ENCODE measurements around the gene SPRY1. TPM values are rescaled to one million over a fixed set of nuclear protein-coding genes. Genes with fewer than 3 reads are reported as not detected.

Gene SPRY1
- total RNA-seq, 1 experiment from 2014 or later = 0.66 TPM

GRCh38 chr4:123438031-123438430 lies 41.4 kb downstream of the SPRY1 start:
- DNase-seq (ENCODE audit: low read depth) = no peak

GRCh38 chr4:123443401-123444289 lies 47.0 kb downstream of the SPRY1 start:
- no peak for DNase-seq (ENCODE audit: low read depth)

- no peak for DNase-seq (ENCODE audit: low read depth)
These were observed 47.7 kb downstream of the SPRY1 start for GRCh38 chr4:123444290-123444731.

GRCh38 chr4:123446865-123447474 lies 50.4 kb downstream of the SPRY1 start:
- no peak for DNase-seq (ENCODE audit: low read depth)

- no peak for DNase-seq (ENCODE audit: low read depth)
These were observed 52.8 kb downstream of the SPRY1 start for GRCh38 chr4:123449362-123449761.

- DNase-seq (ENCODE audit: low read depth) = peak; percentile 24
These were observed 53.2 kb downstream of the SPRY1 start for GRCh38 chr4:123449780-123450179.

- DNase-seq (ENCODE audit: low read depth) = no peak
These were observed 53.8 kb downstream of the SPRY1 start for GRCh38 chr4:123450393-123450792.

- DNase-seq (ENCODE audit: low read depth) = peak; percentile 81
These were observed 56.0 kb downstream of the SPRY1 start for GRCh38 chr4:123452616-123453015.

- peak; percentile 34 for DNase-seq (ENCODE audit: low read depth)
These were observed 56.6 kb downstream of the SPRY1 start for GRCh38 chr4:123453061-123453680.

All from HT1080 (cell line).